Liver (tissue), 9 donors: Measurements from ENCODE around the gene RBM23. TPM values are rescaled to one million over a fixed set of nuclear protein-coding genes. Genes with fewer than 3 reads are reported as not detected.

ENCODE experiments used
- DNase-seq: peaks from one replicate; pipeline ENCODE4 v3.0.0-alpha.2; 2017; ENCODE audit warnings: low spot score
- H3K27ac ChIP-seq, 2 donors: one replicate each; pipeline ENCODE4 v1.7.0; 2013; ENCODE audit warnings: inconsistent platforms in 2 of 2, low read length in 2 of 2, control low read depth in 1 of 2, low read depth in 1 of 2, mild to moderate bottlenecking in 1 of 2
- H3K27me3 ChIP-seq, 4 donors: one replicate each; pipeline versions ENCODE4 v1.6.1 to v1.7.0; 2013; ENCODE audit warnings: low read length in 3 of 4, inconsistent platforms in 1 of 4, mild to moderate bottlenecking in 1 of 4, moderate library complexity in 1 of 4; ENCODE audit not compliant: control insufficient read depth in 4 of 4, insufficient read depth in 4 of 4
- H3K36me3 ChIP-seq, 4 donors: one replicate each; pipeline versions ENCODE4 v1.6.1 to v1.7.0; 2013; ENCODE audit warnings: low read length in 3 of 4, mild to moderate bottlenecking in 3 of 4, low read depth in 1 of 4, moderate library complexity in 1 of 4; ENCODE audit not compliant: control insufficient read depth in 4 of 4, insufficient read depth in 3 of 4
- H3K4me1 ChIP-seq, 4 donors: one replicate each; pipeline versions ENCODE4 v1.6.1 to v1.7.0; 2013; ENCODE audit warnings: low read length in 3 of 4, mild to moderate bottlenecking in 3 of 4, moderate library complexity in 1 of 4; ENCODE audit not compliant: control insufficient read depth in 4 of 4, insufficient read depth in 4 of 4
- H3K4me3 ChIP-seq, 3 donors: one replicate each; pipeline versions ENCODE4 v1.6.1 to v1.7.0; 2013; ENCODE audit warnings: low read length in 3 of 3, control low read depth in 1 of 3, low read depth in 1 of 3, mild to moderate bottlenecking in 1 of 3
- H3K9ac ChIP-seq, 2 donors: one replicate each; pipeline ENCODE4 v1.7.0; 2013; ENCODE audit warnings: low read length in 2 of 2, mild to moderate bottlenecking in 2 of 2, moderate library complexity in 2 of 2, control low read depth in 1 of 2, low read depth in 1 of 2
- H3K9me3 ChIP-seq, 4 donors: one replicate each; pipeline versions ENCODE4 v1.6.1 to v1.7.0; 2013; ENCODE audit warnings: low read length in 3 of 4; ENCODE audit not compliant: control insufficient read depth in 4 of 4
- ATF3 ChIP-seq: IDR thresholded peaks from 2 replicates; pipeline ENCODE4 v1.6.1; 2016; ENCODE audit warnings: antibody characterized with exemption
- EGR1 ChIP-seq, 2 donors: IDR thresholded peaks; 2 replicates each; pipeline ENCODE4 v1.6.1; 2016 to 2018; ENCODE audit warnings: antibody characterized with exemption in 2 of 2, low read depth in 2 of 2
- FOXA1 ChIP-seq: IDR thresholded peaks from 2 replicates; pipeline ENCODE4 v1.6.1; 2016; ENCODE audit warnings: antibody characterized with exemption
- FOXA2 ChIP-seq: IDR thresholded peaks from 2 replicates; pipeline ENCODE4 v1.6.1; 2016; ENCODE audit warnings: antibody characterized with exemption
- GABPA ChIP-seq, 2 donors: IDR thresholded peaks in 1 of 2; conservative IDR thresholded peaks in 1 of 2; 2 replicates each; pipeline ENCODE4 v1.6.1; 2016; ENCODE audit warnings: antibody characterized with exemption in 2 of 2, mild to moderate bottlenecking in 1 of 2, moderate library complexity in 1 of 2
- HNF4A ChIP-seq, 2 donors: conservative IDR thresholded peaks; 2 replicates each; pipeline ENCODE4 v1.6.1; 2016; ENCODE audit warnings: antibody characterized with exemption in 2 of 2, mild to moderate bottlenecking in 2 of 2
- HNF4G ChIP-seq: IDR thresholded peaks from 2 replicates; pipeline ENCODE4 v1.6.1; 2016; ENCODE audit warnings: antibody characterized with exemption
- JUND ChIP-seq, 2 donors: IDR thresholded peaks; 2 replicates each; pipeline ENCODE4 v1.6.1; 2016; ENCODE audit warnings: antibody characterized with exemption in 2 of 2
- NR2F2 ChIP-seq: IDR thresholded peaks from 2 replicates; pipeline ENCODE4 v1.6.1; 2016; ENCODE audit warnings: antibody characterized with exemption
- RAD21 ChIP-seq, 2 donors: IDR thresholded peaks; 2 replicates each; pipeline ENCODE4 v1.6.1; 2016; ENCODE audit warnings: antibody characterized with exemption in 2 of 2, mild to moderate bottlenecking in 2 of 2
- RXRA ChIP-seq, 2 donors: IDR thresholded peaks; 2 replicates each; pipeline ENCODE4 v1.6.1; 2017 to 2018; ENCODE audit warnings: antibody characterized with exemption in 2 of 2, mild to moderate bottlenecking in 1 of 2
- SP1 ChIP-seq: IDR thresholded peaks from 2 replicates; pipeline ENCODE4 v1.6.1; 2018; ENCODE audit warnings: antibody characterized with exemption, mild to moderate bottlenecking
- TAF1 ChIP-seq: conservative IDR thresholded peaks from 2 replicates; pipeline ENCODE4 v1.6.1; 2016; ENCODE audit warnings: antibody characterized with exemption, mild to moderate bottlenecking
- YY1 ChIP-seq: IDR thresholded peaks from 2 replicates; pipeline ENCODE4 v1.6.1; 2016; ENCODE audit warnings: antibody characterized with exemption, mild to moderate bottlenecking
- ZBTB33 ChIP-seq: IDR thresholded peaks from 2 replicates; pipeline ENCODE4 v1.6.1; 2016; ENCODE audit warnings: antibody characterized with exemption
- WGBS: extraction: QIAGEN DNeasy Blood & Tissue Kit; methylation state at CpG from one replicate; pipeline ENCODE4 v1.1.7; 2013; 5-methylcytosine and 5-hydroxymethylcytosine counted together
- polyA plus RNA-seq, 2 donors: library from polyadenylated mRNA; stranded (reverse) in 1 of 2; unstranded in 1 of 2; fragments of 200-250 nt in 1 of 2; fragments of >200 nt in 1 of 2; fragmentation: Nextera tagmentation in 1 of 2; extraction: Ambion mirVana in 1 of 2; gene quantifications; one replicate each; pipeline versions ENCODE4 v1.2.1 to v1.2.3, GENCODE V29; 2013 to 2015
- total RNA-seq, 2 donors: library from RNA; depleted of rRNA; stranded (reverse); fragments of >200 nt; gene quantifications; one replicate each; pipeline ENCODE4 v1.2.3, GENCODE V29; 2014
- TF ChIP-seq, protein P1 (sequence below): fragments of 150-350 bp; IDR thresholded peaks from 2 replicates; pipeline ENCODE4 v1.5.1; 2017; ENCODE audit warnings: improper control_type of control experiment, low read depth, low read length; ENCODE audit not compliant: missing input control
- TF ChIP-seq, protein P2 (sequence below): IDR thresholded peaks from 2 replicates; pipeline ENCODE4 v1.6.1; 2016; ENCODE audit warnings: antibody characterized with exemption
- TF ChIP-seq, protein P3 (sequence below): IDR thresholded peaks from 2 replicates; pipeline ENCODE4 v1.6.1; 2016; ENCODE audit warnings: antibody characterized with exemption, mild to moderate bottlenecking
- donor health status: healthy.
- donor health status: healthy.
- donor health status: healthy.
- donor health status: healthy.
- donor health status: healthy.

Gene RBM23
- total and polyA plus RNA-seq, 4 donors, result 22.3 to 242 (median 31.4) TPM

DNA sequence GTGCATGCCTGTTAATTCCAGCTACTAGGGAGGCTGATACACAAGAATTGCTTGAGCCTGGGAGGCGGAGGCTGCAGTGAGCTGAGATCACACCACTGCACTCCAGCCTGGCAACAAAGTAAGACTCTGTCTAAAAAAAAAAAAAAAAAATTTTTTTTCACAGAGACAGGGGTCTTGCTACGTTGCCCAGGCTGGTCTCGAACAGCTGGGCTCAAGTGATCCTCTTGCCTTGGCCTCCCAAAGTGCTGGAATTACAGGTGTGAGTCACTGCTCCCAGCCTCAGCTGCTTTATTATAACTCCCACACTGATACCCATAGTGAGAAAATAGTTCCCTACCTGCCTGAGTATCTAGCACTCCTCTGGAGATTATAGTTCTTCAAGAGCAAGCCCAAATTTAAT, 26.7 kb upstream of the RBM23 start:
- H3K9me3 ChIP-seq, result no peaks in the 10 kb centered on the region
- 96% methylated on average over 3 of the region's 3 CpGs for WGBS
- TF ChIP-seq, protein P1, sequence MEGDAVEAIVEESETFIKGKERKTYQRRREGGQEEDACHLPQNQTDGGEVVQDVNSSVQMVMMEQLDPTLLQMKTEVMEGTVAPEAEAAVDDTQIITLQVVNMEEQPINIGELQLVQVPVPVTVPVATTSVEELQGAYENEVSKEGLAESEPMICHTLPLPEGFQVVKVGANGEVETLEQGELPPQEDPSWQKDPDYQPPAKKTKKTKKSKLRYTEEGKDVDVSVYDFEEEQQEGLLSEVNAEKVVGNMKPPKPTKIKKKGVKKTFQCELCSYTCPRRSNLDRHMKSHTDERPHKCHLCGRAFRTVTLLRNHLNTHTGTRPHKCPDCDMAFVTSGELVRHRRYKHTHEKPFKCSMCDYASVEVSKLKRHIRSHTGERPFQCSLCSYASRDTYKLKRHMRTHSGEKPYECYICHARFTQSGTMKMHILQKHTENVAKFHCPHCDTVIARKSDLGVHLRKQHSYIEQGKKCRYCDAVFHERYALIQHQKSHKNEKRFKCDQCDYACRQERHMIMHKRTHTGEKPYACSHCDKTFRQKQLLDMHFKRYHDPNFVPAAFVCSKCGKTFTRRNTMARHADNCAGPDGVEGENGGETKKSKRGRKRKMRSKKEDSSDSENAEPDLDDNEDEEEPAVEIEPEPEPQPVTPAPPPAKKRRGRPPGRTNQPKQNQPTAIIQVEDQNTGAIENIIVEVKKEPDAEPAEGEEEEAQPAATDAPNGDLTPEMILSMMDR, result no peak
- TF ChIP-seq SP1, result no peak
- TF ChIP-seq JUND (IDR thresholded peaks at IDR 0.05), result no peak
- TF ChIP-seq RXRA (IDR thresholded peaks at IDR 0.05), result no peak
- no peak for TF ChIP-seq FOXA1
- TF ChIP-seq ZBTB33, result no peak
- no peak for TF ChIP-seq NR2F2
- TF ChIP-seq HNF4A (conservative IDR thresholded peaks at IDR 0.05), result no peak
- no peak for TF ChIP-seq EGR1 (IDR thresholded peaks at IDR 0.05; ENCODE audit: low read depth in 2 of 2)
- TF ChIP-seq TAF1, result no peak
- no peak for TF ChIP-seq ATF3
- no peak for TF ChIP-seq HNF4G
- no peak for TF ChIP-seq YY1
- TF ChIP-seq FOXA2, result no peak
- TF ChIP-seq, protein P2, sequence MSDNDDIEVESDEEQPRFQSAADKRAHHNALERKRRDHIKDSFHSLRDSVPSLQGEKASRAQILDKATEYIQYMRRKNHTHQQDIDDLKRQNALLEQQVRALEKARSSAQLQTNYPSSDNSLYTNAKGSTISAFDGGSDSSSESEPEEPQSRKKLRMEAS, result no peak
- TF ChIP-seq, protein P3, sequence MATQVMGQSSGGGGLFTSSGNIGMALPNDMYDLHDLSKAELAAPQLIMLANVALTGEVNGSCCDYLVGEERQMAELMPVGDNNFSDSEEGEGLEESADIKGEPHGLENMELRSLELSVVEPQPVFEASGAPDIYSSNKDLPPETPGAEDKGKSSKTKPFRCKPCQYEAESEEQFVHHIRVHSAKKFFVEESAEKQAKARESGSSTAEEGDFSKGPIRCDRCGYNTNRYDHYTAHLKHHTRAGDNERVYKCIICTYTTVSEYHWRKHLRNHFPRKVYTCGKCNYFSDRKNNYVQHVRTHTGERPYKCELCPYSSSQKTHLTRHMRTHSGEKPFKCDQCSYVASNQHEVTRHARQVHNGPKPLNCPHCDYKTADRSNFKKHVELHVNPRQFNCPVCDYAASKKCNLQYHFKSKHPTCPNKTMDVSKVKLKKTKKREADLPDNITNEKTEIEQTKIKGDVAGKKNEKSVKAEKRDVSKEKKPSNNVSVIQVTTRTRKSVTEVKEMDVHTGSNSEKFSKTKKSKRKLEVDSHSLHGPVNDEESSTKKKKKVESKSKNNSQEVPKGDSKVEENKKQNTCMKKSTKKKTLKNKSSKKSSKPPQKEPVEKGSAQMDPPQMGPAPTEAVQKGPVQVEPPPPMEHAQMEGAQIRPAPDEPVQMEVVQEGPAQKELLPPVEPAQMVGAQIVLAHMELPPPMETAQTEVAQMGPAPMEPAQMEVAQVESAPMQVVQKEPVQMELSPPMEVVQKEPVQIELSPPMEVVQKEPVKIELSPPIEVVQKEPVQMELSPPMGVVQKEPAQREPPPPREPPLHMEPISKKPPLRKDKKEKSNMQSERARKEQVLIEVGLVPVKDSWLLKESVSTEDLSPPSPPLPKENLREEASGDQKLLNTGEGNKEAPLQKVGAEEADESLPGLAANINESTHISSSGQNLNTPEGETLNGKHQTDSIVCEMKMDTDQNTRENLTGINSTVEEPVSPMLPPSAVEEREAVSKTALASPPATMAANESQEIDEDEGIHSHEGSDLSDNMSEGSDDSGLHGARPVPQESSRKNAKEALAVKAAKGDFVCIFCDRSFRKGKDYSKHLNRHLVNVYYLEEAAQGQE, result no peak
- no peak for TF ChIP-seq GABPA (IDR thresholded peaks at IDR 0.05 in 1 of 2, conservative IDR thresholded peaks at IDR 0.05 in 1 of 2)
- no peak for TF ChIP-seq RAD21 (IDR thresholded peaks at IDR 0.05)

More for the DNA sequence above, 26.7 kb upstream of the RBM23 start:
- Histone ChIP-seq H3K27me3 (no peaks in the 10 kb centered on the region), H3K4me1 (no peaks in the 10 kb centered on the region), H3K4me3 (no peak overlapping the region), H3K27ac (no peak overlapping the region), H3K9ac (no peak overlapping the region), H3K36me3 (peaks cover 2 to 19% (median 17%) of the 10 kb centered on the region in 4 donors)
- DNase-seq, result no peak
